ENCODE data around the gene PCSK2.

GRCh38 chr20:17357238-17357637 lies 130.4 kb downstream of the PCSK2 start:
- TF ChIP-seq CTCF (IDR thresholded peaks at IDR 0.05; ENCODE audit: low read length): no peak
- no peak for TF ChIP-seq EZH2 (optimal IDR thresholded peaks at IDR 0.05; ENCODE audit: low read depth, low read length)
- no peak for TF ChIP-seq EZH2phosphoT487 (IDR thresholded peaks at IDR 0.05; ENCODE audit: low read length)
